Left kidney (tissue), 2 donors: Measurements from ENCODE around the gene DYRK1A. TPM values are rescaled to one million over a fixed set of nuclear protein-coding genes. Genes with fewer than 3 reads are reported as not detected.
"Not testable (repeated sequence)": the region's sequence is repeated elsewhere in the genome, so short reads cannot be mapped to it uniquely, and the experiment has no call there.

Source experiments
- DNase-seq: peaks from one replicate; pipeline ENCODE4 v3.0.0-alpha.2; 2013
- polyA plus RNA-seq: library from polyadenylated mRNA; unstranded; fragments of 120-200 nt; gene quantifications from one replicate; pipeline ENCODE4 v1.2.1, GENCODE V29; 2013; ENCODE audit not compliant: insufficient read length

Gene DYRK1A
- polyA plus RNA-seq, 1 donor = 77.0 TPM

- DNase-seq = no peak
Observed at GRCh38 chr21:37528150-37528937, 161.8 kb downstream of the DYRK1A start.

DNA sequence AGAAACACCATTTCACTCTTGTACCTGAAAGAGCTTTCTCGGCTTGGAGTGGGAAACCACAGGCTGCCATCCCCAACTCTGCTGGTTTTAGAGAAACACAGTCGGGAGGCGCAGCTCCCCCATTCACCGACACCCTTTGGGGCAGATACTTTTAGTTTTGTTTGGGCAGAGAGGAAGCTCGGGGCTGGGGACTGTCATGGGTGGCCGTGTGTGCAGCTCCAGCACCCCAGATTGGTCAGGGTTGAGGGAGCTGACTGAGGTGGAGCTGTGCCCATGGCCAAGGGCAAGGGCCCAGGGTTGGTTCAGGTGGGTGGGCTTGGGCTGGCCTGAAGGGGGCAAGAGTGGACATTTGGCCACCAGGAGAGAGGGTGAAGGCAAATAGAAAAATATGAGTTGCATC lies 163.1 kb downstream of the DYRK1A start:
- DNase-seq = no peak

- DNase-seq = no peak
Observed at GRCh38 chr21:37530901-37531351, 164.4 kb downstream of the DYRK1A start.

DNA sequence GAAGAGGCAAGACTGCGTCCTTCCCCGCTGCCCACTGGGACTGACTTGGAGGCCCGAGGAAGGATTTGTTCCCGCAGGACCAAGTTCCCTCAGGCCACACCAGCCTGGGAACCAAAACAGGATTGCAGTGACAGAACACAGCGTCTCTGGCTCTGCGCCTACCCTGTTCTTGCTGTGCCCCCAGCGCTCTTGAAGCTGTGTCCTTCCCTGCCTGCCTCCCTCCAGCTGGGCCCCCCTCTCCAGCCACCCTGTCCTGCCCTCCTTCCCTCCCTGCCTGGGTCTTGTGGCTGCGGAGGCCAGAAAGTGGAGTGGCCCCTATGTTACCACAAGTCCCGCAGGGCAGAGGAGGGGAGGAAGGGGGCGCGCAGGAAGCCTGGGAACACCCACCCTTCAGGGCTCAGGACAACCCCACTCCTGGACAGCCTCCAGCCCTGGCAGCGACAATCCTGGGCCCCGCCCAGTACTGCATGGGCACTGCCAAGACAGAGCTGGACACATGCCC lies 164.9 kb downstream of the DYRK1A start:
- no peak for DNase-seq

GRCh38 chr21:37532868-37533780 lies 166.6 kb downstream of the DYRK1A start:
- no peak for DNase-seq

DNA sequence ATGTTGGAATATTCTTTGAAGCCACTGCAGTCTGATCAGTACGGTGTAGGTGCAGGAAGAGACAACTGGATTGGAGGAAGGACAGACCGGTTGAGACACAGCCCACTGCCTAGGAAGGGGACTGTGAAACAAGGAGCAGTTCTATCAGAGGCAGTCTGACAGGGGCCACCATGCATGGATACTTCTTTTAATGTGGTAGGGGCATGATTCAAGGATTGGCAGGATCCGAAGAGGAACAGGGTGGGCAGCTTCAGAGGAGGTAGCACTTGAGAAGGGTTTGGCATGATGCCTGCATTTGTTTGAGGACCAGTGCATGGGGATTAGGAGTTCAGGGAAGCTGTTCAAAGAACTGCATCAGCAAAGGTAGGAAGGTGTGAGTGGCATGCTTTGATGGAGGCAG lies 167.9 kb downstream of the DYRK1A start:
- no peak for DNase-seq

DNA sequence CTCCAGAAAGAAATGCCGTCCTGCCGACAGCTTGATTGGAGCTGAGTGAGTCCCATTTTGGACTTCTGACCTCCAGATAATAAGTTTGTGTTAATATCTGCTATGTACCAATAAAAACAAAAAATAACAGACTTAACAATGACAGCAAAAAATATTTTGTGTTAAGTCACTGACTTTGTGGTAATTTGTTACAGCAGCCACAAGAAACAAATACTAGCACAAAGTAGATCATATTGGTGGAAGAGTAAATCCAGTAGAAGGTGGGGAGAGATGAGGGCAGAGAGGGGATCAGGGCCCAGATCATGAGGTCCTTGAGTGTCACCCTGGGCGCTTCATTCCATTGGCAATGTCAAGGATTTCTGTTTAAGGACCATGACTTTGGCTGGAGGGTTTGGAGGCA lies 168.6 kb downstream of the DYRK1A start:
- no peak for DNase-seq

- DNase-seq = no peak
Observed at GRCh38 chr21:37535672-37536071, 169.1 kb downstream of the DYRK1A start.

DNA sequence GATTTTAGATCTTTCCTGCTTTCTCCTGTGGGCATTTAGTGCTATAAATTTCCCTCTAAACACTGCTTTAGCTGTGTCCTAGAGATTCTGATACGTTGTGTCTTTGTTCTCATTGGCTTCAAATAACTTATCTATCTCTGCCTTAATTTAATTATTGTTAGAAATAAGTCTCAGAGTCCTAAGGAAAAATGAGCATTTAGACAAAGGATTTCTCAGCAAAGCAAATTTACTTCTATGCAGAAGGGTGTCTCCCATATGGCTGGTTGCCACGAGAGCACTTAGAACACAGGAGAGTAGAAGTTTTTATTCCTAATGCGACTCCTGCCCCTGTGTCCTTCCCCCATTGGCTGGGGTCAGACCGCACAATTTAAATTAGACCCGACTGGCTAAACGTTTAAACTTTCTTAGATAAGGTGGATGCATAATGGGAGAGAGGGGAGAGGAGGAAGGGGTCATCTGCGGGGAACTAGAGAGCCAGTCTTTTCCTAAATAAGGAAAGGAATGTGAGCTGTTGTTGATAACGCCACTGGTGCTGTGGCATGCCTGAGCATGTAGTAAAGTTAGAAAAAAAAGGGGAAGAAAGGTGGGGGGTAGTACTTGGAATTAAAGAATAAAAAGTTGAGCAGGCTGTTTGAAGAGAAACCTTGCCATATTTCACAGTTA lies 170.2 kb downstream of the DYRK1A start:
- no peak for DNase-seq

GRCh38 chr21:37537391-37537996 lies 170.9 kb downstream of the DYRK1A start:
- no peak for DNase-seq

- no peak for DNase-seq
Observed at GRCh38 chr21:37538971-37539590, 172.5 kb downstream of the DYRK1A start.

DNA sequence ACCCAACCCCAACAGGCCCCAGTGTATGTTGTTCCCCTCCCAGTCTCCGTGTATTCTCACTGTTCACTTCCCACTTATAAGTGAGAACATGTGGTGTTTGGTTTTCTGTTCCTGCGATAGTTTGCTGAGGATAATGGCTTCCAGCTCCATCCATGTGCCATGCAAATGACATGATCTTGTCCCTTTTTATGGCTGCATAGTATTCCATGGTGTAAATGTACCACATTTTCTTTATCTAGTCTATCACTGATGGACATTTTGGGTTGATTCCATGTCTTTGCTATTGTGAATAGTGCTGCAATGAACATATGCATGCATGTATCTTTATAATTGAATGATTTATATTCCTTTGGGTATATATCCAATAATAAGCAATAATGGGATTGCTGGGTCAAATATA lies 174.6 kb downstream of the DYRK1A start:
- not testable (repeated sequence) for DNase-seq

DNA sequence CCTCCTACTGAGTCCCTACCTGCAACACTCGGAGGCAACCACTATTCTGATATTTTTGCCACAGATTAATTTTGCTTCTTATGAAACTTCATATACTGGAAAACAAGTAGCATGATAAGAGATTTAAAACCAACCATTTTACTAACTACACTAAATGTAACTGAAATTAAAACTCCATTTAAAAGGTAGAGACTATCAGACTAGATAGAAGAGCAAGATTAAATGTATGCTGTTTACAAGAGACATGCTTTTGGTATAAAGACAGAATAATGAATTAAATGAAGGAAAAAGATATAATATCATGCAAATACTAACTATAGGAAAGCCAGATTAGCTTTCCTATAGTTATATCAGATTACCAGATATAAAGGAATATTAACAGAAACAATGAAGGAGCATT lies 175.9 kb downstream of the DYRK1A start:
- no peak for DNase-seq

GRCh38 chr21:37546299-37546908 lies 179.8 kb downstream of the DYRK1A start:
- no peak for DNase-seq

DNA sequence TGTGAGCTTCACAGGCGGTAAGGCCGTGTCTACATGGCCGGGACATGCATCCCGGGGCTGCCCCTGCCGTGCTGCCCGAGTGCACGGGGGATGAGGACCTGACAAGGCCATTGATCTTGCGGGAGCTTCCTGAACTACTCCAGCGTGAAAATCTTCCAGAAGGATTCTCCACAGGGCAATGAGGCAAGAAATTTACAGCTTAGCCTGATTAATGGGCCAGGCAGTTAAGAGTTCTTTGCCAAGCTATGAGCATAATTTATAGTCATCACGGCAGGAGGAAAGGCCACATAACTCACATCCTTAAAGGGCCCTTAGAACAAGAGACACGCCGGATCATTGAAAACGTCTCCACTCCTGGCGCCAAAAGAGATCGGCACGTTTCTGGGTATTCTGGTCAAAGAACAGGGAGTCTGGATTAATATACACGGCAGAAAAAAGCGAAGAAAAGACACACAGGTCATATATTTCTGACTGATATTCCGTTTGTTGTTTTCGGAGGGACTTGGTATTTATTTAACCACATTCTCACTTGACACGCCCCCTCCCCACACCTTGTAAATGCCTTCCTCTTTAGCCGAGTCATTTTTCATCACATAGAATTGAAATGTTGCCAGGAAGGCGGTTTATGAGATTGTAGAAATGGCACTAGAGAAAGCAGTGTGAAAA lies 180.5 kb downstream of the DYRK1A start:
- DNase-seq = peak; percentile 88

DNA sequence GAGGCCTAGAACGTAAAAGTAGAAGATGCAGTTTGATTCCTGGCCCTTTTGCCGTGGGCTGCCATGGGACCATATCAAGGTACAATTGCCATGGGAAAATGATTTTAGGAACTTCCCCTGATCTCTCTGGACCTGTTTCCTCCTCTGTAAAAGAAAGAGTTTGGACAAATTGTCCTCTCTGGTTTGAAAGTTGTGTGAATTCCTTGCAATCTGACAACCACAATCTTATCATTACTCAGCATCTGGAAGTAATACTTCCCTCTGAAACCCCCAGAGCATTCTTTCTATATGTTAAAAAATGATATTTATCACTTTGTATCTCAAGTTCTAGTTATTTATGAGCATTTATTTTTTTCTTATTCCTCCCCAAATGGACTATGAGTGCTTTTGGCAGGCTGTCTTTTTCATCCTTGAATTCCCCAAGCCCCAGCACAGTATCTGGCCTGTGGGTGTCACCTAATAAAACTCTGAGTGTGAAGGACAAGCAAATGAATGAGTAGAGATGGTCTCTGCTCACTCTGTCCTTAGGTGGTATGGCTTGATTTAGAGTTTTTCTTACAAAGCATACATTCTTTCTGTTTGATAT lies 181.1 kb downstream of the DYRK1A start:
- no peak for DNase-seq

DNA sequence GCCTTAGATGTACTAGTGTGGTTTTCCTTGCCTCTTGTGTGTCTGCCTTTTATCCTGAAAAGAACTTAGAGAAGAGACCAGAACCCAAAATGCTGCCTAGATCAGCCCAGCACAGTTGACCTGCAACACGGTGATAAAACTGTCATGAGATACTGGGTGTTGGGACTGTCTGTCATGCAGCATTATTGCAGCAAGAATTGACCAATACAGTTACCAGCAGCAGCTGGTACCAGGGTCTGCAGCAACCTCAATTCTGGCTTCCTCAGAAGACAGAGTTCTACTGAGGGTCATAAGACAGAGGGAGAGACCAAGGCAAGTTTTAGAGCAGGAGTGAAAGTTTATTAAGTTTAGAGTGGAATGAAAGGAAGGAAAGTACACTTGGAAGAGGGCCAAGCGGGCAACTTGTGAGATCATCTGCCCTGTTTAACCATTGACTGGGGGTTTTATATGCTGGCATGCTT lies 182.0 kb downstream of the DYRK1A start:
- no peak for DNase-seq

DNA sequence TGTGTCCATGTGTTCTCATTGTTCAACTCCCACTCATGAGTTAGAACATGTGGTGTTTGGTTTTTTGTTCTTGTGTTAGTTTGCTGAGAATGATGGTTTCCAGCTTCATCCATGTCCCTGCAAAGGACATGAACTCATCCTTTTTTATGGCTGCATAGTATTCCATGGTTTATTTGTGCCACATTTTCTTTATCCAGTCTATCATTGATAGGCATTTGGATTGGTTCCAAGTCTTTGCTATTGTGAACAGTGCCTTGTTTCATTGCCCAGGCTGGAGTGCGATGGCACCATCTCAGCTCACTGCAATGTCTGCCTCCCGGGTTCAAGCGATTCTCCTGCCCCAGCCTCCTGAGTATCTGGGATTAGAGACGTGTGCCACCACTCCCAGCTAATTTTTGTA lies 183.2 kb downstream of the DYRK1A start:
- DNase-seq = not testable (repeated sequence)

GRCh38 chr21:37550157-37550556 lies 183.6 kb downstream of the DYRK1A start:
- no peak for DNase-seq
